Breast epithelium (tissue), 3 donors: ENCODE measurements around the gene PGBD1.

Experiments
- POLR2A ChIP-seq: fragments of 450-650 bp; IDR thresholded peaks from one replicate; pipeline ENCODE4 v1.6.1; 2016; ENCODE audit warnings: antibody characterized with exemption, mild to moderate bottlenecking, moderate library complexity
- POLR2AphosphoS5 ChIP-seq, 3 donors: sonication (generic); formaldehyde crosslinking; IDR thresholded peaks; one replicate each; pipeline ENCODE4 v1.6.1; 2017; ENCODE audit warnings: antibody characterized with exemption in 3 of 3

- TF ChIP-seq POLR2AphosphoS5 (IDR thresholded peaks at IDR 0.05) (no peak), POLR2A (no peak)
Measured at GRCh38 chr6:28311139-28311823, 29.9 kb downstream of the PGBD1 start.
